ENCODE data around the gene ATP1A3.

GRCh38 chr19:42021185-42021584 is 27.2 kb upstream of the ATP1A3 start:
- TF ChIP-seq ZNF274 (IDR thresholded peaks at IDR 0.05; ENCODE audit: low read depth, low read length) (no peak), YY1 (IDR thresholded peaks at IDR 0.05; ENCODE audit: insufficient read depth, insufficient read length) (no peak), SUZ12 (IDR thresholded peaks at IDR 0.05; ENCODE audit: extremely low read depth, insufficient read depth, insufficient read length) (no peak)
